Skeletal muscle satellite cell (primary cell): Measurements from ENCODE around the gene CENPB.
A peak's percentile ranks its signal among the peaks of the same experiment; 100 is the strongest.

ENCODE experiments used
- H3K27me3 ChIP-seq: 2 replicates; pipeline ENCODE4 v1.7.0; 2013; ENCODE audit warnings: low read length; ENCODE audit not compliant: control insufficient read depth, insufficient read depth
- H3K36me3 ChIP-seq: 2 replicates; pipeline ENCODE4 v1.7.0; 2013; ENCODE audit warnings: mild to moderate bottlenecking, control low read depth, low read length; ENCODE audit not compliant: insufficient read depth
- H3K4me1 ChIP-seq: 2 replicates; pipeline ENCODE4 v1.7.0; 2013; ENCODE audit warnings: low read length; ENCODE audit not compliant: control insufficient read depth, insufficient read depth
- H3K4me2 ChIP-seq: 2 replicates; pipeline ENCODE4 v1.7.0; 2013; ENCODE audit warnings: mild to moderate bottlenecking, low read length
- H3K4me3 ChIP-seq: 2 replicates; pipeline ENCODE4 v1.7.0; 2013; ENCODE audit warnings: low read length
- H3K9ac ChIP-seq: 2 replicates; pipeline ENCODE4 v1.7.0; 2013; ENCODE audit warnings: mild to moderate bottlenecking, low read depth, low read length, moderate library complexity
- H3K9me3 ChIP-seq: replicated peaks from 2 replicates; pipeline ENCODE4 v1.7.0; 2013; ENCODE audit warnings: mild to moderate bottlenecking, control low read depth, low read length

The CENPB gene

GRCh38 chr20:3819411-3820047 is 33.0 kb upstream of the CENPB start:
- Histone ChIP-seq H3K4me1 (peaks cover 21% of the 10 kb centered on the region), H3K9ac (peak overlapping the region; percentile 99), H3K4me2 (peak overlapping the region; percentile 96), H3K27me3 (no peaks in the 10 kb centered on the region), H3K9me3 (no peaks in the 10 kb centered on the region), H3K4me3 (peak overlapping the region; percentile 99), H3K36me3 (peaks cover 24% of the 10 kb centered on the region)

- H3K9ac ChIP-seq: no peak overlapping the region
- H3K4me2 ChIP-seq: no peak overlapping the region
- H3K27me3 ChIP-seq: no peaks in the 10 kb centered on the region
- H3K4me1 ChIP-seq: peaks cover 21% of the 10 kb centered on the region
- H3K36me3 ChIP-seq: peaks cover 14% of the 10 kb centered on the region
- no peaks in the 10 kb centered on the region for H3K9me3 ChIP-seq
- H3K4me3 ChIP-seq: no peak overlapping the region
Measured at GRCh38 chr20:3818155-3819151, 31.9 kb upstream of the CENPB start.

- Histone ChIP-seq H3K36me3 (no peaks in the 10 kb centered on the region), H3K4me2 (no peak overlapping the region), H3K27me3 (no peaks in the 10 kb centered on the region), H3K4me3 (no peak overlapping the region), H3K9ac (no peak overlapping the region), H3K9me3 (no peaks in the 10 kb centered on the region), H3K4me1 (peaks cover 29% of the 10 kb centered on the region)
Measured at GRCh38 chr20:3815703-3816315, 29.3 kb upstream of the CENPB start.

GRCh38 chr20:3814928-3815495 is 28.5 kb upstream of the CENPB start:
- Histone ChIP-seq H3K4me1 (peaks cover 35% of the 10 kb centered on the region), H3K4me3 (no peak overlapping the region), H3K27me3 (no peaks in the 10 kb centered on the region), H3K9me3 (no peaks in the 10 kb centered on the region), H3K36me3 (no peaks in the 10 kb centered on the region), H3K9ac (no peak overlapping the region), H3K4me2 (no peak overlapping the region)

- Histone ChIP-seq H3K9ac (no peak overlapping the region), H3K4me2 (no peak overlapping the region), H3K9me3 (no peaks in the 10 kb centered on the region), H3K27me3 (no peaks in the 10 kb centered on the region), H3K4me1 (peaks cover 31% of the 10 kb centered on the region), H3K36me3 (no peaks in the 10 kb centered on the region), H3K4me3 (no peak overlapping the region)
Measured at GRCh38 chr20:3813848-3814581, 27.5 kb upstream of the CENPB start.

- Histone ChIP-seq H3K4me1 (peaks cover 27% of the 10 kb centered on the region), H3K4me2 (no peak overlapping the region), H3K36me3 (no peaks in the 10 kb centered on the region), H3K27me3 (no peaks in the 10 kb centered on the region), H3K4me3 (no peak overlapping the region), H3K9ac (no peak overlapping the region), H3K9me3 (no peaks in the 10 kb centered on the region)
Measured at GRCh38 chr20:3812975-3813847, 26.7 kb upstream of the CENPB start.

- peak overlapping the region; percentile 10 for H3K9ac ChIP-seq
- H3K36me3 ChIP-seq: no peaks in the 10 kb centered on the region
- no peaks in the 10 kb centered on the region for H3K27me3 ChIP-seq
- H3K4me1 ChIP-seq: peaks cover 34% of the 10 kb centered on the region
- H3K4me2 ChIP-seq: peak overlapping the region; percentile 39
- no peaks in the 10 kb centered on the region for H3K9me3 ChIP-seq
- H3K4me3 ChIP-seq: no peak overlapping the region
Measured at GRCh38 chr20:3812259-3812681, 25.7 kb upstream of the CENPB start.

- Histone ChIP-seq H3K9ac (peak overlapping the region; percentile 81), H3K36me3 (peaks cover under 1% of the 10 kb centered on the region), H3K9me3 (no peaks in the 10 kb centered on the region), H3K4me2 (peak overlapping the region; percentile 76), H3K4me3 (peak overlapping the region; percentile 58), H3K4me1 (peaks cover 40% of the 10 kb centered on the region), H3K27me3 (no peaks in the 10 kb centered on the region)
Measured at GRCh38 chr20:3811467-3812258, 25.1 kb upstream of the CENPB start.

- Histone ChIP-seq H3K36me3 (peaks cover 32% of the 10 kb centered on the region), H3K9ac (peak overlapping the region; percentile 81), H3K4me1 (peaks cover 63% of the 10 kb centered on the region), H3K9me3 (no peaks in the 10 kb centered on the region), H3K4me2 (peak overlapping the region; percentile 17), H3K4me3 (no peak overlapping the region), H3K27me3 (no peaks in the 10 kb centered on the region)
Measured at GRCh38 chr20:3808544-3808943, 22.0 kb upstream of the CENPB start.
